Neural progenitor cell (in vitro differentiated cells): ENCODE results near the gene FHDC1. TPM values are rescaled to one million over a fixed set of nuclear protein-coding genes. Genes with fewer than 3 reads are reported as not detected.

Experiments used
- DNase-seq: peaks from one replicate; pipeline ENCODE4 v3.0.0-alpha.2; 2016; ENCODE audit warnings: low spot score
- H2AFZ ChIP-seq: fragments of 200-600 bp; sonication (generic); replicated peaks from 2 replicates; pipeline ENCODE4 v1.6.1; 2016; ENCODE audit warnings: antibody characterized with exemption
- H3F3A ChIP-seq: fragments of 200-600 bp; sonication (generic); 2 replicates; pipeline ENCODE4 v1.6.1; 2016; ENCODE audit warnings: antibody characterized with exemption, low read depth
- H3K27ac ChIP-seq: fragments of 200-600 bp; sonication (generic); 2 replicates; pipeline ENCODE4 v1.5.1; 2016; ENCODE audit warnings: mild to moderate bottlenecking
- H3K27me3 ChIP-seq: fragments of 200-600 bp; sonication (generic); 2 replicates; pipeline ENCODE4 v1.6.1; 2016; ENCODE audit warnings: mild to moderate bottlenecking, moderate library complexity
- H3K36me3 ChIP-seq: fragments of 200-600 bp; sonication (generic); 2 replicates; pipeline ENCODE4 v1.5.1; 2016
- H3K4me1 ChIP-seq: fragments of 200-600 bp; sonication (generic); 2 replicates; pipeline ENCODE4 v1.6.1; 2016; ENCODE audit warnings: mixed run types
- H3K4me2 ChIP-seq: fragments of 200-600 bp; sonication (generic); 2 replicates; pipeline ENCODE4 v1.6.1; 2016
- H3K4me3 ChIP-seq: fragments of 200-600 bp; sonication (generic); 2 replicates; pipeline ENCODE4 v1.5.1; 2016
- H3K79me2 ChIP-seq: fragments of 200-600 bp; sonication (generic); 2 replicates; pipeline ENCODE4 v1.6.1; 2016; ENCODE audit warnings: low read depth
- H3K9ac ChIP-seq: fragments of 200-600 bp; sonication (generic); 2 replicates; pipeline ENCODE4 v1.6.1; 2016
- H3K9me3 ChIP-seq: fragments of 200-600 bp; sonication (generic); 2 replicates; pipeline ENCODE4 v1.5.1; 2016; ENCODE audit warnings: low read depth
- H4K20me1 ChIP-seq: fragments of 200-600 bp; sonication (generic); 2 replicates; pipeline ENCODE4 v1.6.1; 2016; ENCODE audit warnings: low read depth
- H3K27ac Mint-ChIP-seq: 3 replicates; pipeline ENCODE4 v1.8.0; 2021; ENCODE audit warnings: mixed read lengths
- H3K27me3 Mint-ChIP-seq: 2 replicates; pipeline ENCODE4 v1.8.0; 2022; ENCODE audit warnings: low read depth, mild to moderate bottlenecking, inconsistent platforms, moderate library complexity, mixed read lengths; ENCODE audit not compliant: insufficient read depth
- H3K36me3 Mint-ChIP-seq: 3 replicates; pipeline ENCODE4 v1.8.0; 2021; ENCODE audit warnings: mixed read lengths
- H3K4me1 Mint-ChIP-seq: 3 replicates; pipeline ENCODE4 v1.8.0; 2021; ENCODE audit warnings: mixed read lengths
- H3K4me3 Mint-ChIP-seq: 3 replicates; pipeline ENCODE4 v1.8.0; 2021; ENCODE audit warnings: mild to moderate bottlenecking, moderate library complexity, mixed read lengths
- H3K9me3 Mint-ChIP-seq: 3 replicates; pipeline ENCODE4 v1.8.0; 2020; ENCODE audit warnings: mixed read lengths
- EZH2 ChIP-seq: fragments of 200-600 bp; sonication (generic); IDR thresholded peaks from 2 replicates; pipeline ENCODE4 v1.6.1; 2017; ENCODE audit warnings: antibody characterized with exemption, mild to moderate bottlenecking, moderate library complexity
- EZH2phosphoT487 ChIP-seq: fragments of 200-600 bp; sonication (generic); IDR thresholded peaks from 2 replicates; pipeline ENCODE4 v1.6.1; 2017; ENCODE audit warnings: antibody characterized with exemption
- total RNA-seq: library from RNA; depleted of rRNA; stranded (reverse); fragments of >200 nt; gene quantifications from 2 replicates; pipeline ENCODE4 v1.2.3, GENCODE V29; 2015; ENCODE audit warnings: low replicate concordance
- TF ChIP-seq, protein P1 (sequence below): fragments of 200-600 bp; sonication (generic); IDR thresholded peaks from 2 replicates; pipeline ENCODE4 v1.5.1; 2017; ENCODE audit warnings: antibody characterized with exemption, mild to moderate bottlenecking

FHDC1 gene
- total RNA-seq, 1 donor from 2014 or later: 3.0 TPM

DNA sequence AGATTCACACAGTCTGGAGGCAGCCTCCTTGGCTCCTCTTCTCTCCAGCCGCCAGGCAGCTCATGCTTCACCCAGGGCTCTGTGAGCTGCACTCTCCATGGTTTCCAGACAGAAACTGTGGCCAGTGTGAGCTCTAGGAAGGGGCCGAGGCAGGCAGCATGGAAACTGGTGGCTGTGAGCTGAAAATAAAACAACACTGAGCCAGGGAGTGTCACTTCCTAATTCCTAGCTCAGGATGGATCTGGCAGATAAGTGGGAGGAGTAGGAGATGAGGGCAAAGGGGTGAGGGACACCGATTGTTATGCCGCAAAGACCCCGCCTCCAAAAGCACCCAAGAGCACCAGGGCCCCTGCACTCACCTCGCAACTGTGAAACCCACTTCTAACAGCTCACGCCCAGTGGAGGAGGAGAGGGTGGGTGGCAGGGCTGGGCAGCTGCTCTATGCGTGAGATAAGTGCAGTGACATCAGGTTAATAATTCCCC, 69.8 kb downstream of the FHDC1 start:
- Histone ChIP-seq H4K20me1 (no peaks in the 10 kb centered on the region), H3K4me2 (no peak overlapping the region), H2AFZ (peak overlapping the region; percentile 81), H3K4me1 (peaks cover 47% of the 10 kb centered on the region), H3K9me3 (no peaks in the 10 kb centered on the region), H3K27me3 (no peaks in the 10 kb centered on the region), H3K79me2 (no peaks in the 10 kb centered on the region), H3K4me3 (no peak overlapping the region), H3K9ac (no peak overlapping the region), H3K27ac (no peak overlapping the region), H3F3A (peaks cover 20% of the 10 kb centered on the region), H3K36me3 (no peaks in the 10 kb centered on the region)
- H3K27ac Mint-ChIP-seq: no peak overlapping the region
- DNase-seq: no peak
- TF ChIP-seq, protein P1, sequence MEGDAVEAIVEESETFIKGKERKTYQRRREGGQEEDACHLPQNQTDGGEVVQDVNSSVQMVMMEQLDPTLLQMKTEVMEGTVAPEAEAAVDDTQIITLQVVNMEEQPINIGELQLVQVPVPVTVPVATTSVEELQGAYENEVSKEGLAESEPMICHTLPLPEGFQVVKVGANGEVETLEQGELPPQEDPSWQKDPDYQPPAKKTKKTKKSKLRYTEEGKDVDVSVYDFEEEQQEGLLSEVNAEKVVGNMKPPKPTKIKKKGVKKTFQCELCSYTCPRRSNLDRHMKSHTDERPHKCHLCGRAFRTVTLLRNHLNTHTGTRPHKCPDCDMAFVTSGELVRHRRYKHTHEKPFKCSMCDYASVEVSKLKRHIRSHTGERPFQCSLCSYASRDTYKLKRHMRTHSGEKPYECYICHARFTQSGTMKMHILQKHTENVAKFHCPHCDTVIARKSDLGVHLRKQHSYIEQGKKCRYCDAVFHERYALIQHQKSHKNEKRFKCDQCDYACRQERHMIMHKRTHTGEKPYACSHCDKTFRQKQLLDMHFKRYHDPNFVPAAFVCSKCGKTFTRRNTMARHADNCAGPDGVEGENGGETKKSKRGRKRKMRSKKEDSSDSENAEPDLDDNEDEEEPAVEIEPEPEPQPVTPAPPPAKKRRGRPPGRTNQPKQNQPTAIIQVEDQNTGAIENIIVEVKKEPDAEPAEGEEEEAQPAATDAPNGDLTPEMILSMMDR: no peak
- TF ChIP-seq EZH2: no peak
- TF ChIP-seq EZH2phosphoT487: no peak
- peaks cover 36% of the 10 kb centered on the region for H3K4me1 Mint-ChIP-seq
- H3K4me3 Mint-ChIP-seq: no peak overlapping the region
- no peaks in the 10 kb centered on the region for H3K36me3 Mint-ChIP-seq
- H3K27me3 Mint-ChIP-seq: peaks cover 11% of the 10 kb centered on the region
- peaks cover 8% of the 10 kb centered on the region for H3K9me3 Mint-ChIP-seq

DNA sequence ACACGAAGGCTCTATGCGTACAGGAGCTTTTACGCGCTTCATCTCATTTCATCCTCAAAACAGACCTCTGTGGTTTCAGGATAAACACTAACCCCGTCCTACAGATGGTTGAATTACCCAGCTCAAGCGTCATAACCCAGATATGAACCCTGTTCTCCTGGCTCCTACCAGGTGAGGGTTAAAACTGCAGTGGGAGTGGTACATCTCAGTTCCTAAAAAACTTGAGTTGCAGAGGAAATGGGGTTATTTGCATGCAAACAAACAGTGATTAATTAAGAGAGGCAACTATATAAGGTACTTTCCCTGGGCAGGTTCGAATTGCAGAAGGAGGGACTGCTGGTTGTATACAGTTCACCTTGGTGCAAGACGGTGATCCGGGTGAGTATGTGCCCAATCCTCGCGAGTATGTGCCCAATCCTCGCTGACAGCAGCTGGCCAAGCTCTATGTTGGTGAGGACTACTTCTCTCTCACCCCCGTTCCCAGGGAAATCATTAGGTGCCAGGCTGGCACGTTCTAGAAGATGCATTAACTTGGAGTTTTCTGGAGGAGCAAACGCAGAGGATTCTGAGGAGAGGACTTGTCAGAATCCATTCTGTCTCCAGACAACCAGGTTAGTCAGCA, 72.6 kb downstream of the FHDC1 start:
- H3K36me3 ChIP-seq: no peaks in the 10 kb centered on the region
- peaks cover 8% of the 10 kb centered on the region for H3K27me3 Mint-ChIP-seq

DNA sequence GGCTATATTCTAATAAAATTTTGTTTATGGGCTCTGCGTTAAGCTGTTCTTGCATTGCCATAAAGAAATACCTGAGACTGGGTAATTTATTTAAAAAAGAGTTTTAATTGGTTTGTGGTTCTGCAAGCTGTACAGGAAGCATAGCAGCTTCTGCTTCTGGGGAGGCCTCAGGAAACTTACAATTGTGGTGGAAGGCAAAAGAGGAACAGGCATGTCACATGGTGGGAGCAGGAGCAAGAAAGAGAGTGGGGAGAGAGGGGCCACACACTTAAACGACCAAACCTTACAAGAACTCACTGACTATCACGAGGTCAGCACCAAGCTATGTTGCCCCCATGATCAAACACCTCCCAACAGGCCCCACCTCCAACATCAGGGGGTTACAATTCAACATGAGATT, 74.0 kb downstream of the FHDC1 start:
- no peak overlapping the region for H3K27ac Mint-ChIP-seq

More for the DNA sequence above, 72.6 kb downstream of the FHDC1 start:
- H3K27me3 ChIP-seq: no peaks in the 10 kb centered on the region
- H3K9me3 ChIP-seq: no peaks in the 10 kb centered on the region
- no peaks in the 10 kb centered on the region for H4K20me1 ChIP-seq
- H3K4me1 ChIP-seq: peaks cover 22% of the 10 kb centered on the region
- TF ChIP-seq, protein P1: no peak
- TF ChIP-seq EZH2phosphoT487 (no peak), EZH2 (no peak)
- Mint-ChIP-seq H3K4me3 (no peak overlapping the region), H3K27ac (no peak overlapping the region), H3K36me3 (no peaks in the 10 kb centered on the region), H3K4me1 (peaks cover 19% of the 10 kb centered on the region), H3K9me3 (peaks cover 8% of the 10 kb centered on the region)
- H3F3A ChIP-seq: peaks cover 13% of the 10 kb centered on the region
- no peak overlapping the region for H3K27ac ChIP-seq
- DNase-seq: no peak
- H3K4me3 ChIP-seq: no peak overlapping the region
- no peak overlapping the region for H2AFZ ChIP-seq
- H3K9ac ChIP-seq: no peak overlapping the region
- no peak overlapping the region for H3K4me2 ChIP-seq
- no peaks in the 10 kb centered on the region for H3K79me2 ChIP-seq

More for the DNA sequence above, 74.0 kb downstream of the FHDC1 start:
- no peaks in the 10 kb centered on the region for H3K27me3 ChIP-seq
- H3K4me3 ChIP-seq: no peak overlapping the region
- Mint-ChIP-seq H3K4me3 (no peak overlapping the region), H3K4me1 (peaks cover 5% of the 10 kb centered on the region), H3K9me3 (peaks cover 8% of the 10 kb centered on the region), H3K36me3 (no peaks in the 10 kb centered on the region), H3K27me3 (peaks cover 7% of the 10 kb centered on the region)
- H3F3A ChIP-seq: no peaks in the 10 kb centered on the region
- no peak overlapping the region for H2AFZ ChIP-seq
- no peak for TF ChIP-seq EZH2phosphoT487
- TF ChIP-seq EZH2: no peak
- TF ChIP-seq, protein P1: no peak
- no peaks in the 10 kb centered on the region for H3K79me2 ChIP-seq
- peaks cover 8% of the 10 kb centered on the region for H3K4me1 ChIP-seq
- no peak overlapping the region for H3K4me2 ChIP-seq
- no peaks in the 10 kb centered on the region for H3K36me3 ChIP-seq
- H3K9ac ChIP-seq: no peak overlapping the region
- H3K9me3 ChIP-seq: no peaks in the 10 kb centered on the region
- no peaks in the 10 kb centered on the region for H4K20me1 ChIP-seq
- no peak overlapping the region for H3K27ac ChIP-seq
- no peak for DNase-seq
